ENCODE data around the gene DENND1A. TPM values are rescaled to one million over a fixed set of nuclear protein-coding genes. Genes with fewer than 3 reads are reported as not detected.
"Not testable (repeated sequence)": the region's sequence is repeated elsewhere in the genome, so short reads cannot be mapped to it uniquely, and the experiment has no call there.

DENND1A gene
- total RNA-seq, 2 donors from 2014 or later = 12.6 to 22.7 TPM

DNA sequence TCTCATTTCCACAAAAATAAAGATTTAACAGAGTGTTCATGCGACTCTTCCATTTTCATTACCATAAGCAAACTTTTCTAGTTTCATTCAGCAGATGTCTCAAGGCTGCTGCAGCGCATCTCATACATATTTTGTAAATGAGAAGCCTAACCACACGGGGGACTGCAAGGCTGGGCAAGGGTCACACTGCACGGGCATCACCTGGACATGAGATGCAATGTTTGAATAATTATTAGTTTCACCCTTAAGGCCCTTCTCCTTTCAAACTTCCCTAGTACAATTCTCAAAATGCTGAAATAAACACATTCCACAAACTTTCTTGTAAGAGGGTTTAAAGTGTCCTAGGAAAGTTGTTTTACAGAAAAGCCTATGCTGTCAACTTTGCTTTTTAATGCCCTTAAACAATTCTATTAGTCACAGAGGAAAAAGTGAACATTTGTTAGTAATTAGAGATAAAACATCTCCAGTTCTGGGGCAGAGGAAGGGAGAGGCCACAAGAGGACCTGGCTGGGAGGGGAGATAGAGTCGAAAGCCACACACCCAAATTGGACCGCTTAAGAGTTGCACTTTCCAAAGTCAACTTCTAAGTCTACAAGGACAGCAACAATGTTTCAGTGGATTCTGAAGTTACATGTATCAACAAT lies 1.3 kb downstream of the DENND1A start:
- peaks cover 0 to 8% of the 10 kb centered on the region in 2 donors for H3K9me3 Mint-ChIP-seq
- ATAC-seq = no peak

DNA sequence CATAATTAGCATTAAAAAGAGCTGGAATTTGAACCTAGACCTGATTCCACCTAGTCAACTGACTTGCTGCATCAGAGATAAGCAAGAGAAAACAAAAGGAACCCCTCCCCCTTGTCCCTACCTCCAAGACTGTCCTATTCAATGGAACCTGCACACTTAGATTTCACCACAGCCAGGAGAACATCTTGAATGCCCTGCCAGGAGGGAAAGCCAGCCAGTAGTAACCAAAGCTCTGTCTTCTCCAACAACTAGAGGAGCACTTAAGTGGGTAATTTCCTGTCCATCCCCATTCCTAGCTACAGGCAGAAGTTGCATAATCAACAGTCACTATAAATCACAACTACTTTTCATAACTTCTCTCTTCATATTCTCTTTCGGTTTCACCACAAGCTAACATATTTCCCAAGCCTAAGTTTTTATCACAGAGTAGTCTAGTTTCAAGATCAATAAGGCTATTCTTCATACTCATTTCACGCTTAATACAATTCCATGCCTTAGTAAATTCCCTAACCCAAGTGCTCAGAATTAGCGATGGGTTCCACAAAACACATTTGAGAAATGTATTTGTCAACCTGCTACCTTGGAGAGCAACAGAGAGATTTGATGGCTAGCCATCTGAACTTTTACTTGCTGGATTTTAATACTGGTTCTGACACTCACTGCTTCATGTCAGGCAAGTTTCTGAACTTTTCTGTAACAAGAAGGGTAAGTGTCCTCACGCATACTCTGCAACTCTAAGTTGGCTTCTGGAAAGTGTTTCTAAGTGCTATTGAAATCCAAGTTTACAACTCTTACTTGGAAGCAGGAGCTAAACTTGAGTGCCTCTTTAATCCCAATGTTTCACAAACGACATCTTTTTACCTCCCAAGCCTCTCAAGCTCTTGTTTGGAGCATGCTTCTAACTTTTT lies 2.0 kb downstream of the DENND1A start:
- Mint-ChIP-seq H3K9me3 (peaks cover 0 to 13% of the 10 kb centered on the region in 2 donors), H3K36me3 (peaks cover 0 to 27% of the 10 kb centered on the region in 2 donors), H3K27ac (peak overlapping the region; percentile 24 to 62)
- DNase-seq (ENCODE audit: low spot score in 2 of 2) (no peak), ATAC-seq (peak; percentile 10 to 13)

More for the DNA sequence above, 1.3 kb downstream of the DENND1A start:
- DNase-seq (ENCODE audit: low spot score in 2 of 2) = no peak
- peaks cover 0 to 21% of the 10 kb centered on the region in 2 donors for H3K36me3 Mint-ChIP-seq
- peak overlapping the region; percentile 62 to 93 for H3K27ac Mint-ChIP-seq

DNA sequence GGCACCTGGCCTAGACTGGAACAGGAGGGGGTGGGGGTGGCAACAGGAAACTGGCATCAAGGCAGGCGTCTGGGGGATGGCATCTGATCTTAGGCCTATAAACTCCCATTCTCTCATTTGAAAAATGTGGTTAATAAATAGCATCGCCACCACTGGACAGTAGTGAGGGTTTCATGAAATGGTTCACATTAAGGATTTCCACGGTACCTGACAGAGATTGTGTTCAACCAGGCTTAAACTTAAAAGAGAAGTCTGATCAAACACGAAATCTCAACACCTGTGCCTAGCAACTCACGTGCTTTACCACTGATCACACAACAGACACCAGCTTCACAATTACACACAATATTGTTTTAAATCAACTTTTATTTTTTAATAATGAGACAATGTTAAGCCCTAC lies 3.0 kb downstream of the DENND1A start:
- ATAC-seq (no peak), DNase-seq (ENCODE audit: low spot score in 2 of 2) (no peak)
- peaks cover 0 to 13% of the 10 kb centered on the region in 2 donors for H3K9me3 Mint-ChIP-seq
- no peak overlapping the region for H3K27ac Mint-ChIP-seq
- peaks cover 0 to 27% of the 10 kb centered on the region in 2 donors for H3K36me3 Mint-ChIP-seq

DNA sequence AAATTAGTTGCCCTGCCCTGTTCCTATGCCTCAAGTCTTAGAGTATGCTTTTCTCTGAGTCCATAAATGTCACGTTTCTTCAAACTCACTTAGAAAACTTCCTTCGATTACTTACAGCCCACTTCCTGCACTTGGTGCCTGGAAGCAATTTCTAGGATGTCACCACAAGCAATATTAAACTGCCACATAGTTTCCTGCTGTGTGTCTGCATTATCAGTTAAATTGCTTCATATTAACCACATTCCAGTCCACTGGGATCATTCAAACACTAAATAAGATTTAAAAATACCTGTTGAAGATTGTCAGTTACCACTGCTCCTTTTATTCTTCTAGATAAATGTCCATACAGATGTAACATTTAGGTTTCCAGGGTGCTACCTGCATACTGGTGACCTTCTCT lies 4.1 kb downstream of the DENND1A start:
- peaks cover 0 to 13% of the 10 kb centered on the region in 2 donors for H3K9me3 Mint-ChIP-seq
- ATAC-seq (no peak), DNase-seq (ENCODE audit: low spot score in 2 of 2) (no peak)
- peaks cover 0 to 25% of the 10 kb centered on the region in 2 donors for H3K36me3 Mint-ChIP-seq
- no peak overlapping the region for H3K27ac Mint-ChIP-seq

DNA sequence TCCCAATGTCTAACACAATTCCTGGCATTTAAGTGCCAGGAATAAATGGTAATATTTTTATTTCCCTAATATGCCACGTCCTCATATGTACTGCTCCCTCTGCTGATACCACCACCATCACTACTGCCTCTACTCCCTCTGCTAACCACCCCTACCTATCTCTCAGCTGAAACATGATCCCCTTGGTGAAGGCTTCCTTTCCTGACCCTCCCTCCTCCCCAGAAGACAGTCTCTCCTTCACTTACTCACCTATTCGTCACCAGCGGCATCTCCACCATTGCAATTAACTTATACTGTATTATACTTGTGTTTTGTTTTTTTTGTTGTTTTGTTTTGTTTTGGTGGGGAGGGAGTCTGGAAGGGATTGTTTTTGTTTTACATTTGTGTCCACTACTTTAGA lies 4.8 kb downstream of the DENND1A start:
- DNase-seq (ENCODE audit: low spot score in 2 of 2) (no peak), ATAC-seq (no peak)
- Mint-ChIP-seq H3K27ac (no peak overlapping the region), H3K36me3 (peaks cover 0 to 21% of the 10 kb centered on the region in 2 donors), H3K9me3 (peaks cover 0 to 13% of the 10 kb centered on the region in 2 donors)

DNA sequence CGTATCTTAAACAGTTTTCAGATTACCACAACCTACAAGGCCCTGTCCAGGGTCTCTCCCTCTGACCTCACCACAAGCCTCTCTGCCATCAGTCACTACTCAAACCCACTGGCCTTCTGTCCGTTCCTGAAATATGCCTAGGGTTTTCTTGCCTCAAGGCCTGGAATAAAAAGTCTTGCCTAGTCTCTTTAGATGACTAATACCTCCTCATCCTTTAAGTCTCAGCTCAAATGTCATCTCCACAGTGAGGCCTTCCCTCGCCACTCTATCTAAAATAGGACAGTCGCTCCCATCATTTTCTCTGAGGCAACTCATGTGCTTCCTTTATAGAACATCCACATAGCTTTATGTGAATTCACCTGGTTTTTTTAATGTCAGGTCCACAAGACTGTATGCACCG lies 5.2 kb downstream of the DENND1A start:
- Mint-ChIP-seq H3K27ac (no peak overlapping the region), H3K36me3 (peaks cover 0 to 21% of the 10 kb centered on the region in 2 donors), H3K9me3 (peaks cover 0 to 13% of the 10 kb centered on the region in 2 donors)
- no peak for DNase-seq (ENCODE audit: low spot score in 2 of 2)
- ATAC-seq = no peak

DNA sequence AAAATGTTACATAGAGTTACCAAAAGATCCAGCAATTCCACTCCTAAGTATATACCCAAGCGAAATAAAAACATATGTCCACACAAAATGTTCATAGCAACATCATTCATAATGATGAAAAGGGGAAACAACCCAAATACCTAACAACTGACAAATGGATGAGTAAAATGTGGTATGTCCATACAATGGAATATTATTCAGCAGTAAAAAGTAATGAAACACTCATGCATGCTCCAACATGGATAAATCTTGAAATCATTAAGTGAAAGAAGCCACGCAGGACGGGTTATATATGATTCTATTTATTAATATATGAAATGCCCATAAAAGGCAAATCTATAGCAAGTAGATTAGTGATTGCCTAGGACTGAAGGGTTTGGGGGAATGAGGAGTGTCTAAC lies 6.0 kb downstream of the DENND1A start:
- Mint-ChIP-seq H3K27ac (peak overlapping the region in 1 of 2 donors; percentile 2), H3K9me3 (peaks cover 0 to 13% of the 10 kb centered on the region in 2 donors), H3K36me3 (peaks cover 0 to 19% of the 10 kb centered on the region in 2 donors)
- ATAC-seq (no peak), DNase-seq (ENCODE audit: low spot score in 2 of 2) (no peak)

DNA sequence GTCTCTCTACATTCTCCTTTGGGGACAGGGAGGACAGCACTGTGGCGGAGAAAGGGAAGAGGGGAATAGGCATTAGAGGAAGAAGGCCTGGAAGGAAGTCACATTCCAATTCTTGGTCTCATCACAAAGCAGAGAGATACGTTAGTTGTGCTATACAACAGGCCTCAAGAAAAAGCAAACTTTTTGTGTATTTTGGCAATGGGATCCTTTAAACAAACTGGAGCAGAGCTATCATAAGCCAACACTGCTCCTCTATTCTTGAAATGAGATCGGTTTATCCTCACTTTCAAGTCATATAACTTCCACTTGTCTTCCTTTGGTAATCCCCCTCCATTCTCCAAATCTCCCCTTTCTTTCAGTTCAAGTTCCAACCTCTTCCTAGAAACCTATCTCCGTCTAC lies 6.5 kb downstream of the DENND1A start:
- Mint-ChIP-seq H3K36me3 (peaks cover 0 to 16% of the 10 kb centered on the region in 2 donors), H3K9me3 (peaks cover 0 to 13% of the 10 kb centered on the region in 2 donors), H3K27ac (peak overlapping the region in 1 of 2 donors; percentile 2)
- no peak for ATAC-seq
- no peak for DNase-seq (ENCODE audit: low spot score in 2 of 2)

DNA sequence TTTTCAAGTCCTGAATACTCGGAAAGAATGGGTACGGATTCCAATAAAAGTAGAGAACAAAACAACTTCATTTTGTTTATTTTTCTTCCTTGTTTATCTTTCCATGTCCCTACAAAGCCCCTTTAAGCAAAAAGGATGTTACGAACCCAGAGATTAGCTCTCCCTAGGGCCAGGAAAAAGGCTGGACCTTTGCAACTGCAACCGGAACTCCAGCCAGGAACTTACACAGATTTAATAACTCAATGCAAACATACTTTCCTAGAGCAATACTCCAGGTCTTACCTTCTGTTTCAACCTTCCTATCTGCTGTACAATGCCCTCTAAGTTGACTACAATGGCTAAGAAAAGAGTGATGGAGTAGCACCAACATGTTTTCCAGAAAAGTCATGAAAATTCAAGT lies 7.0 kb downstream of the DENND1A start:
- H3K9me3 Mint-ChIP-seq = peaks cover 0 to 13% of the 10 kb centered on the region in 2 donors
- no peak for ATAC-seq
- H3K27ac Mint-ChIP-seq = no peak overlapping the region
- DNase-seq (ENCODE audit: low spot score in 2 of 2) = no peak
- peaks cover 0 to 16% of the 10 kb centered on the region in 2 donors for H3K36me3 Mint-ChIP-seq

DNA sequence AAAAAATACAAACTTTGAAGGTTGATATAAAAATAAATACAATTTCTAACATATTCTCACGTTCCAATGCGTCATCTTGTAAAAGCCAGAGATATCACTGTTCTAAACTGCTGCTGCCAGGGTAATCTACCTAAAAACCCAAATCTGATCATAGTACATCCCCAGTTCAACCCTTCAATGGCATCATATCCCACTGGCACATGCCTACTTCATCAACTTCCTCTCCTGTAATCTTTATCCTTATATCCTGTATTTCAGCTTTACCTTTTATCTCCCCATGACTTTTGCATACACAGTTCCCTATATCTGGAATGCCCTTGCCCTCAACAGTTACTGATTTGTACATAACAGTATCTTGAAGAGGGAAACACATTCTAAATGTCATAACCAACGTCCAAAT lies 7.5 kb downstream of the DENND1A start:
- Mint-ChIP-seq H3K27ac (peak overlapping the region in 1 of 2 donors; percentile 13), H3K9me3 (peaks cover 0 to 13% of the 10 kb centered on the region in 2 donors)
- no peak for ATAC-seq

DNA sequence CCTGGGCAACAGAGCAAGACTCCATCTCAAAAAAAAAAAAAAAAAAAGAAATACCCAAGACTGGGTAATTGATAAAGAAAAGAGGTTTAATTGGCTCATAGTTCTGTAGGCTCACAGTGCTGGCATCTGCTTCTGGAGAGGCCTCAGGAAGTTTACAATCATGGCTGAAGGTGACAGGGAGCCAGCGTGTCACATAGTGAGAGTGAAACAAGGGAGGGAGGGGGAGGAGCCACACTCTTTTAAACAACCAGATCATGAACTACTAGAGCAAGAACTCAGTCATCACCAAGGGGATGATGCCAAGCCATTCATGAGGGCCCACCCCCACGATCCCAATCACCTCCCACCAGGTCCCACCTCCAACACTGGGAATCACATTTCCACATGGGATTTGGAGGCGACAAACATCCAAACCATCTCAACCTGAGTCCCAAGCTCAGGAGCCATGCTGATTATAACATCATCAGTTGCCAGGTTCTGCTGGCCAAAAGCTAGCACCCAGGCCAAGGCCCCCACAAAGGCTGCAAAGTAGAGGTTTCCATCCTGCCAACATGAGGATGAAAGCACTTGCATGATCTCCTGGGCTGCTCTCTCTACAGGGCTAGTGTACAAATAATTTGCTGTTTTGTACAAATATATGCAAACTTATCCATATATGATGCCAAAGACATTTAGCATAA lies 15.3 kb downstream of the DENND1A start:
- ATAC-seq (peak; percentile 45 to 76), DNase-seq (ENCODE audit: low spot score in 2 of 2) (no peak)
- H3K27ac Mint-ChIP-seq = no peak overlapping the region
- peaks cover 0 to 8% of the 10 kb centered on the region in 2 donors for H3K9me3 Mint-ChIP-seq
- peaks cover 0 to 17% of the 10 kb centered on the region in 2 donors for H3K36me3 Mint-ChIP-seq

More for the DNA sequence above, 7.5 kb downstream of the DENND1A start:
- peaks cover 0 to 16% of the 10 kb centered on the region in 2 donors for H3K36me3 Mint-ChIP-seq
- no peak for DNase-seq (ENCODE audit: low spot score in 2 of 2)

DNA sequence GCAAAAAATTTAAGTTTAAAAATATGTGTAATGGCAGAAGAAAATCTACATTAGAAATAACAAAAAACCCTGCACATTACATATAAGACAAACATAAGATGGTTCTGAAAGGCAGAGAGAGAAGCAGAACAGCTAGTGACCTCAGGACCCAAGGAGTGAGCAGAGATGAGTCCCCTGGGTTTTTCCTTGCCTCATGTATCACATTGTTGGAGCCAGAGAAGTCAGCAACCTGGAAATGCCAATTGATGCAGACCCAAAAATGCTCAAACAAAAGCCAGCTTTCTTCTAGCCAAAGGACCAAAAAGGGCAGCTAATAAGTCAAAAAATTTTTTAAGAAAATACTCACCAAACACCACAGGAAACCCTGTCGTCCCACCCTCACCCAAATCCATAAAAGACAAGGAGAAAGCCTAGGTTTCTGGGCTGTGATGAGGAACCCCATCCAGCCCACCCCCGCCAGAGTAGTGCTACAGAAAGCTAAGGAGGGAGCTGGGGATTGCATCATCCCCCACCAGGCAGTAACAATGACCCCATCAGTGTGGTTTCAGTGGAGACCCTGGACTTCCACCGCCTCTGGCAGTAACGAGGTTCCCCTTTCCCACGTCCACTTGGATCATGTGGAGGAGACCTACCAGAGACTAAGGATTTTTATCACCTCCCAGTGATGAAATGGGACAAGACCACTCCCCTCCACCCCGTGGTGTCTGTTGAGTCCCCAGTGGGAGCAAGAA lies 17.6 kb downstream of the DENND1A start:
- H3K9me3 Mint-ChIP-seq = peaks cover 3 to 8% of the 10 kb centered on the region in 2 donors
- H3K36me3 Mint-ChIP-seq = peaks cover 0 to 17% of the 10 kb centered on the region in 2 donors
- ATAC-seq (no peak), DNase-seq (ENCODE audit: low spot score in 2 of 2) (no peak)
- H3K27ac Mint-ChIP-seq = no peak overlapping the region

DNA sequence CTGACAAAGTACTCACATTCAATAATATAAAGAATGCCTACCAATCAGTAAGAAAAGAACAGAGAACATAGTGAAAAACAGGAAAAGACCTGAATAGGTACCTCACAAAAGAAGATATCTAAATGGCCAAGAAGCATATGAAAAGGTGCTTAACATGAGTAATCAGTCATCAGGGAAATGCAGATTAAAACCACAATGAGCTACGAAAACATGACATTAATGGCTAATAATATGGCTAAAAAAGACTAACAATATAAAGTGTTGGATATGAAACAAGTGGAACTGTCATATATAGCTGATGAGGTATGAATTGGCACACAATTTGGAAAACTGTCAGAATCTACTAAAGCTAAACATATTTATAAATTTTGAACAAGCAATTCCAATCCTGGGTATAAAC lies 18.9 kb downstream of the DENND1A start:
- ATAC-seq (no peak), DNase-seq (ENCODE audit: low spot score in 2 of 2) (no peak)
- H3K27ac Mint-ChIP-seq = no peak overlapping the region
- H3K9me3 Mint-ChIP-seq = peaks cover 3 to 8% of the 10 kb centered on the region in 2 donors
- H3K36me3 Mint-ChIP-seq = peaks cover 0 to 17% of the 10 kb centered on the region in 2 donors

DNA sequence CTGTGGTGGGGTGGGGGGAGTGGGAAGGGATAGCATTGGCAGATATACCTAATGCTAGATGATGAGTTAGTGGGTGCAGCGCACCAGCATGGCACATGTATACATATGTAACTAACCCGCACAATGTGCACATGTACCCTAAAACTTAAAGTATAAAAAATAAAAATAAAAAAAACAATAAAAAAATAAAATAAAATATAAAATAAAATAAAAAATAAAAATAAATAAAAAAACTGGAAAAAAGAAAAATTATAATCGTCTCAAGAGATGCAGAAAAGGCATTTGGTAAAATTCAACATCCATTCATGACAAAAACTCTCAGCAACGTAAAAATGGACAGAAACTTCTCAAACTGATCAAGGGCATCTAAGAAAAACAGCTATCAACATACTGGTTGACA lies 20.7 kb downstream of the DENND1A start:
- not testable (repeated sequence) for ATAC-seq; H3K9me3 Mint-ChIP-seq; DNase-seq (ENCODE audit: low spot score in 2 of 2); H3K27ac Mint-ChIP-seq
- peaks cover 0 to 17% of the 10 kb centered on the region in 2 donors for H3K36me3 Mint-ChIP-seq

DNA sequence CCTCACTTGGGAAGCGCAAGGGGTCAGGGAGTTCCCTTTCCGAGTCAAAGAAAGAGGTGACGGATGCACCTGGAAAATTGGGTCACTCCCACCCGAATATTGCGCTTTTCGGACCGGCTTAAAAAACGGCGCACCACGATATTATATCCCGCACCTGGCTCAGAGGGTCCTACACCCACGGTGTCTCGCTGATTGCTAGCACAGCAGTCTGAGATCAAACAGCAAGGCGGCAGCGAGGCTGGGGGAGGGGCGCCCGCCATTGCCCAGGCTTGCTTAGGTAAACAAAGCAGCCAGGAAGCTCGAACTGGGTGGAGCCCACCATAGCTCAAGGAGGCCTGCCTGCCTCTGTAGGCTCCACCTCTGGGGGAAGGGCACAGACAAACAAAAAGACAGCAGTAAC lies 26.4 kb downstream of the DENND1A start:
- DNase-seq (ENCODE audit: low spot score in 2 of 2); ATAC-seq; H3K27ac Mint-ChIP-seq; H3K36me3 Mint-ChIP-seq; H3K9me3 Mint-ChIP-seq: not testable (repeated sequence)

DNA sequence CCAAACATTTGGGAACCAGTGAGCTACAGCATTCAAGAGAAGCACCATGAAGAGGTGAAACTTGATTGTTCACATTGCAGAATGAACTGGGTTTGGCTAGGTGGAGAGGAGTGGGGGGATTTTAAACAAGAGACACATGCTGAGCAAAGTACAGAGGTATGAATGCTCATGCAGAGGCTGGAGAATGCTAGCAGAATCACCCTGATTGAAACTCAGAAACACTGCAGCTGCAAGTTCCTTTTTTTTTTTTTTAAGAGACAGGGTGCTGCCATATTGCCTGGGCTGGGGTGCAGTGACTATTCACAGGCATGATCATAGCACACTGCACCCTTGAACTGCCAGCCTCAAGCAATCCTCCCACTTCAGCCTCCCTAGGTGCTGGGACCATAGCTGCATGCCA lies 35.1 kb downstream of the DENND1A start:
- DNase-seq (ENCODE audit: low spot score in 2 of 2) (no peak), ATAC-seq (no peak)
- Mint-ChIP-seq H3K9me3 (no peaks in the 10 kb centered on the region), H3K27ac (no peak overlapping the region), H3K36me3 (peaks cover 0 to 8% of the 10 kb centered on the region in 2 donors)

Measured in activated naive CD4-positive, alpha-beta T cell treated with anti-CD3 and anti-CD28 coated beads, Interleukin-2, amount 50 U/mL, for 72 hours (primary cell).